Right lobe of liver (tissue), 6 donors: Measurements from ENCODE around the gene VWA8. TPM values are rescaled to one million over a fixed set of nuclear protein-coding genes. Genes with fewer than 3 reads are reported as not detected.
A peak's percentile ranks its signal among the peaks of the same experiment; 100 is the strongest.
"Not testable (repeated sequence)": the region's sequence is repeated elsewhere in the genome, so short reads cannot be mapped to it uniquely, and the experiment has no call there.

Experiments
- ATAC-seq, 4 donors: fragments of 200-7000 bp; cut with Tn5 transposase; one replicate each; pipeline ENCODE4 v1.9.1; 2020; ENCODE audit warnings: mild to moderate bottlenecking in 4 of 4, moderate library complexity in 4 of 4
- DNase-seq, 3 donors: peaks; one replicate each; pipeline ENCODE4 v3.0.0-alpha.2; 2020
- H3K27ac ChIP-seq, 3 donors: fragments of 200-600 bp; one replicate each; pipeline ENCODE4 v1.8.0; 2022
- H3K27me3 ChIP-seq, 2 donors: fragments of 200-600 bp; one replicate each; pipeline ENCODE4 v1.8.0; 2022
- H3K36me3 ChIP-seq, 4 donors: fragments of 200-600 bp; sonication (generic) in 1 of 4; one replicate each; pipeline versions ENCODE4 v1.5.1 to v1.8.0; 2017 to 2022; ENCODE audit warnings: control low read depth in 1 of 4
- H3K4me1 ChIP-seq, 4 donors: fragments of 200-600 bp; sonication (generic) in 1 of 4; one replicate each; pipeline versions ENCODE4 v1.5.1 to v1.8.0; 2017 to 2022; ENCODE audit warnings: control low read depth in 1 of 4
- H3K4me3 ChIP-seq, 3 donors: fragments of 200-600 bp; one replicate each; pipeline ENCODE4 v1.8.0; 2022
- H3K9me3 ChIP-seq, 4 donors: fragments of 200-600 bp; sonication (generic) in 1 of 4; one replicate each; pipeline versions ENCODE4 v1.5.1 to v1.8.0; 2017 to 2022; ENCODE audit warnings: control low read depth in 1 of 4
- POLR2A ChIP-seq: fragments of 450-650 bp; IDR thresholded peaks from one replicate; pipeline ENCODE4 v1.6.1; 2017; ENCODE audit warnings: antibody characterized with exemption, mild to moderate bottlenecking
- whole genome bisulfite sequencing: methylation state at CpG from one replicate; pipeline ENCODE4 v1.1.6; 2018; ENCODE audit warnings: low coverage, low lambda C conversion rate; ENCODE audit not compliant: insufficient coverage; ENCODE audit errors: missing lambda C conversion rate; 5-methylcytosine and 5-hydroxymethylcytosine counted together
- intact Hi-C, 2 donors: fragments of 100-400 bp; cut with DNase I; formaldehyde crosslinking; loops; one replicate each; pipeline versions ENCODE4 v1.11.2 to v1.14.1; 2022
- total RNA-seq, 6 experiments: library from RNA; depleted of rRNA in 2 of 6; stranded (reverse); fragments of >200 nt in 2 of 6; fragmentation: NEBNext Ultra II Directional in 3 of 6; extraction: Animal tissue kit (Norgen Biotek cat#: 25700) in 3 of 6; gene quantifications; one replicate each; pipeline versions ENCODE4 v1.1.0 to v1.2.4, GENCODE V29; 2016 to 2023
- TF ChIP-seq, protein P1 (sequence below), 4 donors: fragments of 200-600 bp in 3 of 4; fragments of 450-650 bp in 1 of 4; IDR thresholded peaks; one replicate each; pipeline versions ENCODE4 v1.5.1 to v1.8.0; 2016 to 2022; ENCODE audit warnings: antibody characterized with exemption in 4 of 4, mild to moderate bottlenecking in 2 of 4
- donor health status: DM: no; HTN: yes; CAD: no.
- donor health status: DM: no; HTN: no; CAD: no.
- donor health status: DM: no; HTN: no; CAD: no.
- donor health status: DM: no; HTN: yes; CAD: no.
- donor health status: DM: no; HTN: yes; CAD: no.

VWA8 gene
- total RNA-seq, 6 experiments from 2014 or later: 19.4 to 33.8 (median 30.8) TPM

DNA sequence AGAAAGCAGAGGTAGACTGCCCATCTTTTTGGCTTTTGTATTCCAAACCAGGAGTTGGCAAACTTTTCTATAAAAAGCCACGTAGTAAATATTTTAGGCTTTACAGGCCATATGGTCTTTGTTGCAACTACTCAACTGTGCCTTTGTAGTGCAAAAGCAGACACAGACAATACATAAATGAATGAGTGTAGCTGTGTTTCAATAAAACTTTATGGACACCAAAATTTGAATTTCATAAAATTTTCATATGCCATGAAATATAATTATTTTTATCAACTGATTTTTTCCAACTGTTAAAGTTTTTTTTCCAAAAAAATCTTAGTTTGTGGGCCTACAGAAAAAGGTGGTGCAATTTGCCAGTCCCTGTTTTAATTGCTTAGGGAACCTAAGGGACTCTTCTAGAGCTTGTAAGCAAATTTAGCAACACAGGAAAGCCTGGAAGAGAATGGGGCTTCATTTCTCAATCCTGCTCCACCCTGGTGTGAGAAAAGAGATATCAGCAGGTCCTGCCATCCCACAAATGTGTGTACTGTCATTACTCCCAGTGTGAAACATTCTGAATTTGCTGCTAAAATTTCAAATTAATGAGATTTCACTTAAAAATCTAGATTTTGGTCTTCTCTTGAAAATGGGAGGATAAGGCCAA, 309.4 kb downstream of the VWA8 start:
- 94% methylated on average over 1 of the region's 1 CpG for WGBS
- intact Hi-C loops: no loop called here
- DNase-seq (no peak), ATAC-seq (peak in 1 of 4 donors; percentile 27)
- Histone ChIP-seq H3K9me3 (no peaks in the 10 kb centered on the region), H3K36me3 (no peaks in the 10 kb centered on the region), H3K4me3 (no peak overlapping the region), H3K4me1 (no peaks in the 10 kb centered on the region), H3K27me3 (no peaks in the 10 kb centered on the region), H3K27ac (no peak overlapping the region)
- TF ChIP-seq POLR2A: no peak
- TF ChIP-seq, protein P1, sequence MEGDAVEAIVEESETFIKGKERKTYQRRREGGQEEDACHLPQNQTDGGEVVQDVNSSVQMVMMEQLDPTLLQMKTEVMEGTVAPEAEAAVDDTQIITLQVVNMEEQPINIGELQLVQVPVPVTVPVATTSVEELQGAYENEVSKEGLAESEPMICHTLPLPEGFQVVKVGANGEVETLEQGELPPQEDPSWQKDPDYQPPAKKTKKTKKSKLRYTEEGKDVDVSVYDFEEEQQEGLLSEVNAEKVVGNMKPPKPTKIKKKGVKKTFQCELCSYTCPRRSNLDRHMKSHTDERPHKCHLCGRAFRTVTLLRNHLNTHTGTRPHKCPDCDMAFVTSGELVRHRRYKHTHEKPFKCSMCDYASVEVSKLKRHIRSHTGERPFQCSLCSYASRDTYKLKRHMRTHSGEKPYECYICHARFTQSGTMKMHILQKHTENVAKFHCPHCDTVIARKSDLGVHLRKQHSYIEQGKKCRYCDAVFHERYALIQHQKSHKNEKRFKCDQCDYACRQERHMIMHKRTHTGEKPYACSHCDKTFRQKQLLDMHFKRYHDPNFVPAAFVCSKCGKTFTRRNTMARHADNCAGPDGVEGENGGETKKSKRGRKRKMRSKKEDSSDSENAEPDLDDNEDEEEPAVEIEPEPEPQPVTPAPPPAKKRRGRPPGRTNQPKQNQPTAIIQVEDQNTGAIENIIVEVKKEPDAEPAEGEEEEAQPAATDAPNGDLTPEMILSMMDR (IDR thresholded peaks at IDR 0.05): no peak

DNA sequence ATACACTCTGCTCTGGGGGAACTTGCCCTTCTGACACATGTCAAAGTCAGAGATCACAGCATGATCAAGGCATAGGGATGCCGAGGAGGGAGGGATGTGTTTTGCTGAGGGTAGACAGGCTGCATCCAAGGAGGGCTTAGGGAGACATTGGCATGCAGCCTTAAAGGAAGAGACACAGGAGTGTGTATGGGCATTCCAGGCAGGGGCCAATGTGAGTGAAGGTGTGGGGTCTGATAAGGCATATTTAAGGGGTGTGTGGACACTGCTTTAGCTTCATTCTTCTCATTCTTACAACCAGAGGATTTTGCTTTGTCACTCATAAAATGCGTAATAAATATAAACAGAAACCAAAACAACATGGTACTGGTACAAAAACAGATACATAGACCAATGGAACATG, 310.2 kb downstream of the VWA8 start:
- TF ChIP-seq, protein P1 (IDR thresholded peaks at IDR 0.05): no peak
- no peak for TF ChIP-seq POLR2A
- Histone ChIP-seq H3K9me3 (no peaks in the 10 kb centered on the region), H3K27me3 (no peaks in the 10 kb centered on the region), H3K36me3 (no peaks in the 10 kb centered on the region), H3K4me3 (no peak overlapping the region), H3K27ac (no peak overlapping the region), H3K4me1 (peaks cover 0 to 5% (median 2%) of the 10 kb centered on the region in 4 donors)
- ATAC-seq (no peak), DNase-seq (no peak)
- intact Hi-C loops: no loop called here
- WGBS: 93% methylated on average over 2 of the region's 2 CpGs

DNA sequence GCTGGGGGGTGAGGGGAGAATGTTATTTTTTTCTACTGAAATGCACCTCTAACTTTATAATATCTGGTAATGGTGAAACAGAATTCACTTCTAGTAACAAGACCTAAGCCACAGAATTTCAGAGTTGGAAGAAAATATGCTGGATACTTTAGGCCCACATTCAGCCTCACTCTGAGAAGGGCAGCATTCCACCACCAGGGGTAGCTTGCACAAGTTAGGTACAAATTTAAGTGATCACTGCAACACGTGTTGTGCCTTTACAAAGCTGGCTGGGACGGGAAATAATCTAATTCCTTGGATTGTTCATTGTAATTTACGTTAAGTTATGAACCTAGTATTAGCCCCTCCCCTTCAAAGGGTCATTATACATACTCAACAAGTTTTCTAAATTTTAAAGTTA, 311.2 kb downstream of the VWA8 start:
- Histone ChIP-seq H3K27me3 (no peaks in the 10 kb centered on the region), H3K4me1 (peaks cover 0 to 13% (median 6%) of the 10 kb centered on the region in 4 donors), H3K9me3 (no peaks in the 10 kb centered on the region), H3K36me3 (no peaks in the 10 kb centered on the region), H3K27ac (no peak overlapping the region), H3K4me3 (no peak overlapping the region)
- 83% methylated on average over 2 of the region's 3 CpGs for WGBS
- intact Hi-C loops: no loop called here
- TF ChIP-seq POLR2A: no peak
- TF ChIP-seq, protein P1 (IDR thresholded peaks at IDR 0.05): peak in 3 of 4 donors; percentile 9 to 19 (median 13)
- DNase-seq (no peak), ATAC-seq (no peak)

DNA sequence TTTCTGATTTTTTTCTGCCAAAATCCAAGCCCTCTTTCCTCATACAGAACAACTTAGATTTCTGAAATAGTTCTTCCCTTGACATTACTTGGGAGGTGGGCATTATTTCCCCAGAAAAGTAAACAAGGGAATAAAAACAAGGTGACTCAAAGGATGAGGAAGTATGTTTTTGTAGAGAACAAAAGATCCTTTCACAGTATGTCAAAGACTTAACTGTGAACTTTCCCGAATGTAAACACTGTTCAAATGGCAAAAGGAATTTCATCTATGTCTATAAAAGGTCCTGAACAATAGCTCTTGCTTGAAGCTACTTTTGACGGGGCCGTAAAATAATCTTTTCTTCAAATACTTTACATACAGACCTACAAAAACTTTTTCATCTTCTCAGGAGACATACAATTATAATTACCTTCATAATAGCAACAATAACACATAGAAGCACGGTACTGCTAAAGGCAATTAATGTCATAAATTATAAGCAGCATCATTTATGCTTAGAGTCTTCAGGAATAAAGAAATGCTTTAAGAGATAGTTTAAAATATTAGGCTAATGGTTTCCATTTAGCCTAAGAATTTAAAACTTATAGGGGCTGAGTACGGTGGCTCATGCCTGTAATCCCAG, 312.5 kb downstream of the VWA8 start:
- TF ChIP-seq, protein P1 (IDR thresholded peaks at IDR 0.05): no peak
- no peak for TF ChIP-seq POLR2A
- H3K36me3 ChIP-seq: no peaks in the 10 kb centered on the region
- DNase-seq (no peak), ATAC-seq (no peak)
- peaks cover 0 to 14% (median 6%) of the 10 kb centered on the region in 4 donors for H3K4me1 ChIP-seq
- H3K4me3 ChIP-seq: no peak overlapping the region
- no peaks in the 10 kb centered on the region for H3K9me3 ChIP-seq
- H3K27ac ChIP-seq: no peak overlapping the region
- H3K27me3 ChIP-seq: no peaks in the 10 kb centered on the region
- WGBS: 79% methylated on average over 5 of the region's 5 CpGs
- intact Hi-C loops: no loop called here

DNA sequence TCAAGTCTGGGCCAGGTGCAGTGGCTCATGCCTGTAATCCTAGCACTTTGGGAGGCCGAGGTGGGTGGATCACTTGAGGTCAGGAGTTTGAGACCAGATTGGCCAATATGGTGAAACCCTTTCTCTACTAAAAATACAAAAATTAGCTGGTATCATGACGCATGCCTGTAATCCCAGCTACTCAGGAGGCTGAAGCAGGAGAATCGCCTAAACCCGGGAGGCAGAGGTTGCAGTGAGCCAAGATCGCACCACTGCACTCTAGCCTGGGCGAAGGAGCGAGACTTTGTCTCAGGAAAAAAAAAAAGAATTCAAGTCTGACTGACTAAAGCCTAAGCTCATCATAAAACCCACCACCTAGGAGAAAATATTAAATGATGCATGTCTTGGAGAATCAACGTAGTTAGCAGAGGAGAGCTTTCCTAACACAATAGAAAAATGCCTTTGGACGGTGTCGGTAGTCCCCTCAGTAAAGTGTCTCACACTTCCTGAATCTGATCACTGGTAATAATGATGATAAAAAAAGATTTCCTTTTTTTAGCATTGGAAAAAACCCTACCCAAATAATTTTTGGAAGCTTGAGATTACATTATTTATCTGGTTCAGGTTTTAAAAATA, 313.1 kb downstream of the VWA8 start:
- H3K9me3 ChIP-seq, H3K36me3 ChIP-seq, H3K27me3 ChIP-seq, ATAC-seq, H3K27ac ChIP-seq, DNase-seq, intact Hi-C loops, H3K4me3 ChIP-seq: not testable (repeated sequence)
- WGBS: 78% methylated on average over 10 of the region's 10 CpGs
- peaks cover 0 to 14% (median 6%) of the 10 kb centered on the region in 4 donors for H3K4me1 ChIP-seq
